Spleen (tissue), 11 donors: Measurements from ENCODE around the gene C8A. TPM values are rescaled to one million over a fixed set of nuclear protein-coding genes. Genes with fewer than 3 reads are reported as not detected.
A peak's percentile ranks its signal among the peaks of the same experiment; 100 is the strongest.

ENCODE experiments used
- DNase-seq: peaks from one replicate; pipeline ENCODE4 v3.0.0-alpha.2; 2020
- H3K27ac ChIP-seq, 8 donors: fragments of 200-600 bp; sonication (generic) in 7 of 8; 1 replicate in 4 of 8; 2 replicates in 4 of 8; pipeline versions ENCODE4 v1.5.0 to v1.8.0; 2016 to 2021; ENCODE audit warnings: inconsistent platforms in 4 of 8, mild to moderate bottlenecking in 4 of 8, moderate library complexity in 1 of 8
- H3K27me3 ChIP-seq, 7 donors: fragments of 200-600 bp; sonication (generic) in 6 of 7; replicated peaks in 1 of 7; 1 replicate in 4 of 7; 2 replicates in 3 of 7; pipeline versions ENCODE4 v1.5.0 to v1.8.0; 2016 to 2021; ENCODE audit warnings: inconsistent platforms in 3 of 7, mild to moderate bottlenecking in 1 of 7
- H3K36me3 ChIP-seq, 6 donors: fragments of 200-600 bp; sonication (generic) in 5 of 6; 1 replicate in 4 of 6; 2 replicates in 2 of 6; pipeline versions ENCODE4 v1.5.0 to v1.8.0; 2016 to 2021; ENCODE audit warnings: inconsistent platforms in 2 of 6
- H3K4me1 ChIP-seq, 6 donors: fragments of 200-600 bp; sonication (generic) in 5 of 6; 1 replicate in 3 of 6; 2 replicates in 3 of 6; pipeline versions ENCODE4 v1.5.0 to v1.8.0; 2016 to 2021; ENCODE audit warnings: inconsistent platforms in 3 of 6
- H3K4me3 ChIP-seq, 8 donors: fragments of 200-600 bp; sonication (generic) in 7 of 8; 1 replicate in 4 of 8; 2 replicates in 4 of 8; pipeline versions ENCODE4 v1.5.0 to v1.8.0; 2016 to 2021; ENCODE audit warnings: inconsistent platforms in 4 of 8, mild to moderate bottlenecking in 4 of 8, moderate library complexity in 2 of 8
- H3K9me3 ChIP-seq, 8 donors: fragments of 200-600 bp; sonication (generic) in 7 of 8; 1 replicate in 4 of 8; 2 replicates in 4 of 8; pipeline versions ENCODE4 v1.5.0 to v1.8.0; 2016 to 2021; ENCODE audit warnings: inconsistent platforms in 4 of 8
- CTCF ChIP-seq, 11 experiments: fragments of 200-600 bp in 7 of 11; fragments of 450-650 bp in 4 of 11; sonication (generic) in 4 of 11; IDR thresholded peaks in 8 of 11; conservative IDR thresholded peaks in 3 of 11; 1 replicate in 7 of 11; 2 replicates in 4 of 11; pipeline versions ENCODE4 v1.4.0 to v1.8.0; 2016 to 2021; ENCODE audit warnings: antibody characterized with exemption in 11 of 11, inconsistent platforms in 4 of 11, mild to moderate bottlenecking in 1 of 11
- POLR2A ChIP-seq, 3 donors: fragments of 450-650 bp; IDR thresholded peaks; one replicate each; pipeline ENCODE4 v1.5.1; 2017; ENCODE audit warnings: antibody characterized with exemption in 3 of 3, mild to moderate bottlenecking in 1 of 3
- POLR2AphosphoS5 ChIP-seq, 3 donors: sonication (generic); formaldehyde crosslinking; IDR thresholded peaks; one replicate each; pipeline ENCODE4 v1.5.1; 2017; ENCODE audit warnings: antibody characterized with exemption in 3 of 3
- WGBS, 5 donors: extraction: QIAGEN DNeasy Blood & Tissue Kit in 3 of 5; methylation state at CpG; one replicate each; pipeline versions ENCODE4 v1.1.5 to v1.1.7; 2013 to 2018; 5-methylcytosine and 5-hydroxymethylcytosine counted together
- intact Hi-C: fragments of 100-400 bp; cut with DNase I; formaldehyde crosslinking; loops from one replicate; pipeline ENCODE4 v1.15.0; 2023; ENCODE audit warnings: low total_unique reads
- polyA plus RNA-seq, 3 donors: library from polyadenylated mRNA; stranded (reverse); fragments of 200-250 nt; gene quantifications; one replicate each; pipeline ENCODE4 v1.2.1, GENCODE V29; 2013
- total RNA-seq, 7 donors: library from RNA; depleted of rRNA in 3 of 7; stranded (reverse); fragments of >200 nt in 3 of 7; fragmentation: NEBNext Ultra II Directional in 4 of 7; extraction: Animal tissue kit (Norgen Biotek cat#: 25700) in 4 of 7; gene quantifications; one replicate each; pipeline versions ENCODE4 v1.1.0 to v1.2.1, GENCODE V29; 2016 to 2021
- donor health status: healthy with polysubstance abuse.
- donor health status: DM: no; HTN: no; CAD: no; lungs with moderate emphysema.
- donor health status: DM: no; HTN: no; CAD: no.
- donor health status: Bipolar disorder and iron deficiency.
- donor health status: healthy.
- donor health status: DM: no; HTN: no; CAD: no.
- donor health status: DM: yes; HTN: yes; CAD: no.

Gene C8A
- total and polyA plus RNA-seq, 10 donors = 0.03 TPM; not detected in 9

- no peak for DNase-seq
- Histone ChIP-seq H3K27me3 (peaks cover 0 to 20% (median 0%) of the 10 kb centered on the region in 7 donors), H3K9me3 (no peaks in the 10 kb centered on the region), H3K4me1 (peaks cover 0 to 18% (median under 1%) of the 10 kb centered on the region in 6 donors), H3K36me3 (no peaks in the 10 kb centered on the region), H3K27ac (no peak overlapping the region), H3K4me3 (no peak overlapping the region)
- TF ChIP-seq POLR2AphosphoS5 (IDR thresholded peaks at IDR 0.05) (no peak), POLR2A (IDR thresholded peaks at IDR 0.05) (no peak), CTCF (IDR thresholded peaks at IDR 0.05 in 8 of 11, conservative IDR thresholded peaks at IDR 0.05 in 3 of 11) (no peak)
- intact Hi-C loops = no loop called here
- 60 to 72% (median 66%) methylated on average over 2 of the region's 2 CpGs for WGBS, 5 donors
Measured at GRCh38 chr1:56904663-56905397, 50.2 kb downstream of the C8A start.

GRCh38 chr1:56905667-56906066, 51.1 kb downstream of the C8A start:
- peaks cover 0 to 23% (median 3%) of the 10 kb centered on the region in 6 donors for H3K4me1 ChIP-seq
- H3K27ac ChIP-seq = no peak overlapping the region
- intact Hi-C loops = no loop called here
- no peaks in the 10 kb centered on the region for H3K36me3 ChIP-seq
- 80 to 88% (median 85%) methylated on average over 3 of the region's 3 CpGs for WGBS, 5 donors
- no peak overlapping the region for H3K4me3 ChIP-seq
- TF ChIP-seq POLR2A (IDR thresholded peaks at IDR 0.05) (no peak), POLR2AphosphoS5 (IDR thresholded peaks at IDR 0.05) (no peak), CTCF (IDR thresholded peaks at IDR 0.05 in 8 of 11, conservative IDR thresholded peaks at IDR 0.05 in 3 of 11) (no peak)
- DNase-seq = no peak
- H3K27me3 ChIP-seq = peaks cover 0 to 20% (median 0%) of the 10 kb centered on the region in 7 donors
- no peaks in the 10 kb centered on the region for H3K9me3 ChIP-seq

GRCh38 chr1:56908619-56909221, 54.1 kb downstream of the C8A start:
- Histone ChIP-seq H3K4me1 (peaks cover 0 to 29% (median 4%) of the 10 kb centered on the region in 6 donors), H3K27ac (peak overlapping the region in 1 of 8 donors; percentile 0), H3K9me3 (no peaks in the 10 kb centered on the region), H3K36me3 (no peaks in the 10 kb centered on the region), H3K27me3 (peaks cover 0 to 8% (median 0%) of the 10 kb centered on the region in 7 donors), H3K4me3 (no peak overlapping the region)
- DNase-seq = no peak
- 54 to 90% (median 70%) methylated on average over 1 of the region's 1 CpG for WGBS, 5 donors
- TF ChIP-seq POLR2AphosphoS5 (IDR thresholded peaks at IDR 0.05) (no peak), CTCF (IDR thresholded peaks at IDR 0.05 in 8 of 11, conservative IDR thresholded peaks at IDR 0.05 in 3 of 11) (no peak)
- intact Hi-C loops = no loop called here

- no peaks in the 10 kb centered on the region for H3K9me3 ChIP-seq
- no peaks in the 10 kb centered on the region for H3K36me3 ChIP-seq
- no peak overlapping the region for H3K4me3 ChIP-seq
- H3K27me3 ChIP-seq = peaks cover 0 to 3% (median 0%) of the 10 kb centered on the region in 7 donors
- TF ChIP-seq POLR2AphosphoS5 (IDR thresholded peaks at IDR 0.05) = peak in 1 of 3 donors; percentile 33
- no peak for TF ChIP-seq CTCF (IDR thresholded peaks at IDR 0.05 in 8 of 11, conservative IDR thresholded peaks at IDR 0.05 in 3 of 11)
- H3K27ac ChIP-seq = no peak overlapping the region
- peaks cover 0 to 29% (median 4%) of the 10 kb centered on the region in 6 donors for H3K4me1 ChIP-seq
- WGBS, 5 donors = 40 to 60% (median 57%) methylated on average over 4 of the region's 4 CpGs
- intact Hi-C loops = no loop called here
- no peak for DNase-seq
Measured at GRCh38 chr1:56910441-56910985, 55.9 kb downstream of the C8A start.
